HG02798 (cell line): ENCODE results near the gene RHNO1.

Source experiments
- ATAC-seq: cut with Tn5 transposase; IDR thresholded peaks from one replicate; pipeline ENCODE4 v1.9.1; 2021; ENCODE audit warnings: mild to moderate bottlenecking; ENCODE audit not compliant: unreplicated experiment, poor library complexity

The RHNO1 gene

GRCh38 chr12:2895511-2895910 lies 18.5 kb downstream of the RHNO1 start:
- ATAC-seq, result no peak

GRCh38 chr12:2897418-2897817 lies 20.4 kb downstream of the RHNO1 start:
- no peak for ATAC-seq

DNA sequence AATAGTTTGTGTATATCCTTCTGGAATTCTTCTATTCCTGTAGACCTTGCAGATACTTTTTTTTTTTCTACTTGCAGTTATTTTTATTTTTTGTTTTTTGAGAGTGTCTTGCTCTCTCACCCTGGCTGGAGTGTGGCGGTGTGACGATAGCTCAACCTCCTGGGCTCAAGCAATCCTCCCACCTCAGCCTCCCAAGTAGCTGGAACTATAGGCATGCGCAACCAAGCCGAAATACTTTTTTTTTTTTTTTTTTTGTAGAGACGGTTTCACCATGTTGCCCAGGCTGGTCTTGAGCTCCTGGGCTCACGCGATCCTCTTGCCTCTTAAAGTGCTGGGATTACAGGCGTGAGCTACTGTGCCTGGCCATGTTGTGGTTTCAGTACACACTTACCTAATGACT lies 23.6 kb downstream of the RHNO1 start:
- ATAC-seq, result no peak

DNA sequence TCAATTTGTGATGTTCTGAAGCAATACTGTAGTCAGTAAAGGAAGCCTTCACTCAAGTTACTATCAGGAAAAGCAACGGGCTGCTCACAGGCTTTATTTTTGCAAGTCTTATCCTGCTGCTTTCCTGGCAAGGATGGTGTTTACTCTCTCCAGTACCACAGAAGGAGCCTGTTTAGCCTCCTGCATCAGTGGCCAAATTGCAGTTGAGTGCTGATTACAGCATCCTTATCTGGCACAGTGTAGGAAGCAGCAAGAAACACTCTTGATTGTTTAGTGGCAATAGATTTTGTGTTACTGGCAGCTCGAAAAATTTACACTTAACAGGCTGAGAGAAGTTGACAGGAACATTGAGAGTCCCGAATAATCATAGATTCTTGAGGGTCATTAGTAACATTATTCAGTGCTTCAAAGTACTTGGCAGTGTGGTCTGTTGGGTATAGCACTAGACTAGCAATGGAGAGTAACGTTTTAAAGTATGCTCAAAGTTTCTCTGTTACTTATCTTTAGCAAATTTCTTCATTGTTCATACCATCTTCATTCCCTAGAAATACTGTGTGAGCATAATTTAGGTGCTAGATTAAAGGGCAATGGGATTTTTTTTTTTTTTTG lies 25.4 kb downstream of the RHNO1 start:
- ATAC-seq, result no peak

DNA sequence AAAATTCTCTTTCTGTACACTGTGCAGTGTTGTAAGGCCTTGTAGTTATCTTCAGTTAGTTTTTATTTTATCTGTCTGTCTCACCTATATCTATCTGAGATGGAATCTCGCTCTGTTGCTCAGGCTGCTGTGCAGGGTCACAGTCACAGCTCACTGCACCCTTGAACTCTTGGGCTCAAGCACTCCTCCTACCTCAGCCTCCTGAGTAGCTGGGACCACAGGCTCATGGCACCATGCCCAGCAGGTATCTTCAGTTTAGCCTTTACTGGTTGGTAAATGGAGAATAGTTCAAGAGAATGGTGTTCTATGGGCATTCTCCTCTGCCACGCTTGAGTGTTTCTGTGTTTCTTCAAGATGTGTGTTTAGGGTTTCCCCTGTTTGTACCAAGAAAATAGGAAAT lies 27.2 kb downstream of the RHNO1 start:
- ATAC-seq, result no peak

GRCh38 chr12:2912216-2912575 lies 35.2 kb downstream of the RHNO1 start:
- ATAC-seq, result no peak

- ATAC-seq, result no peak
These were observed 42.2 kb downstream of the RHNO1 start for GRCh38 chr12:2919249-2919648.

GRCh38 chr12:2922329-2922728 lies 45.3 kb downstream of the RHNO1 start:
- ATAC-seq, result no peak

- ATAC-seq, result no peak
These were observed 46.0 kb downstream of the RHNO1 start for GRCh38 chr12:2923057-2923456.

DNA sequence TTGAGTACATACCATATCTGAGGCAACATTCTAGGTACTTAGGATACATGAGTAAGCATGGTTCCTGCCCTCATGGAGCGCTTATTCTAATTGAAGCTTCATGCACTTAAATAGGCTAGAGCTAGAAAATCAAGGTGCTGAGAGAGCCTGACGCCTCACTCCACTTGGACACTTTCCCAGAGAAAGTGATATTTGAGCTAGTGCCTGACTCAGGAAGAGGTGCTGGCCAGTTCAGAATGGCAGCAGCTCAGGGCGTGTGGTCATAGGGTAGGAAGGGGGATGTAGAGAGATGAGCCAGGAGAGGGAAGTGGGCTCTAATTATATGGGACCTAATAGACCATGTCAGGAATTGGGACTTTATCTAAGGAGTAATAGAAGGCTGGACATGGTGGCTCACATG lies 47.0 kb downstream of the RHNO1 start:
- no peak for ATAC-seq

DNA sequence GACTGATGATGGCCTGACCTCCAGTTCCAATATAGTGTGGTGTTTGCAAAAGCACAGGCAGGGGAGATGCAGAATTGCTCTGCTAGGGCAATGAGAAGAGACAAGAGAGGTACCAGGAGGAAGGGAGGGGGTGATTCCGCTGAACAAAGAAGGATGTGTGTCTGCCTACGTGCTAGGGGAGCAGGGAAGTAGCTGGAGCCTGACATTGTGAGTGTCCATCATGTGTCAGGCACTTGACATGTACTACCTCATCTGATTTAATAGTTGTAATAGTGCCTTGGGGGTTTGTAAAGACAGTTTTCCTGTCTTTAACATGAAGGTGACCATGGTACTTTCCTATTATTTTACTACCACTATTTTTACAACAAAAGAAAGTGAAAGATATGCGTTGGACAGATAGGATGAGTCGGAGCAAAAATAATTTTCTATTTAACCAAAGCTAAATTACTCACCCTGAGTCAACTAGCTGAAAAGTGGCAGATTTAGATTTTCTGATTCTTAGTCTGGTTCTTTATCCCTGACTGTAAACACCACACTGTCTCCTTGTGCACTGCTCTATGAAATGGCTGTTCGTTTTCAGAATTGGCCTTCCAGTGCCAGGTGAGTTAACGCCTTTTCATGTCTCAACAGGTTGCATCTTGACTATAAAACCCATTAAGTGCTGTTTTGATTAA lies 48.4 kb downstream of the RHNO1 start:
- ATAC-seq, result no peak

DNA sequence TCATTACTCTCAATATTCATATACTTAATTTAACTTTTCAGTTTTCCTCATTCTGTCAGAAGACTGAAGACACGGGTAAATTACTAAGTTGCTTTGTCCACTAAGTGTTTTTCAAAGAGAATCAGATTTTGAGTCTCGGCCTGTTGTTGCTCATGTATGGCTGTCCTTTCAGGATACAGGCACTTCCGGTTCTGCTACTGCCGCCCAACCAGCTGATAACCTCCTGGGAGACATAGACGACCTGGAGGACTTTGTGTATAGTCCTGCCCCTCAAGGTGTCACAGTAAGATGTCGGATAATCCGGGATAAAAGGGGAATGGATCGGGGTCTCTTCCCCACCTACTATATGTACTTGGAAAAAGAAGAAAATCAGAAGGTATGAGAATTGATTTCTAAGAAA lies 53.8 kb downstream of the RHNO1 start:
- ATAC-seq, result no peak

DNA sequence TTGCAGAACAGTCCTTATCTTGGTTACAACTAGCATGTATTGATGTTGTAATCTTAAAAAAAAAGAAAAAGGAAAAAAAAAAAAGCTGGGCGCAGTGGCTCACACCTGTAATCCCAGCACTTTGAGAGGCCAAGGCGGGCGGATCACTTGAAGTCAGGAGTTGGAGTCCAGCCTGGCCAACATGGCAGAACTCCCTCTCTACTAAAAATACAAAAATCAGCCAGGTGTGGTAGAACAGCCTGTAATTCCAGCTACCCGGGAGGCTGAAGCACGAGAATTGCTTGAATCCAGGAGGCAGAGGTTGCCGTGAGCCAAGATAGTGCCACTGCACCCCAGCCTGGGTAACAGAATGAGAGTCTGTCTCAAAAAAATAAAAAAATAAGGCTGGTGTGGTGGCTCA lies 56.6 kb downstream of the RHNO1 start:
- ATAC-seq, result no peak

DNA sequence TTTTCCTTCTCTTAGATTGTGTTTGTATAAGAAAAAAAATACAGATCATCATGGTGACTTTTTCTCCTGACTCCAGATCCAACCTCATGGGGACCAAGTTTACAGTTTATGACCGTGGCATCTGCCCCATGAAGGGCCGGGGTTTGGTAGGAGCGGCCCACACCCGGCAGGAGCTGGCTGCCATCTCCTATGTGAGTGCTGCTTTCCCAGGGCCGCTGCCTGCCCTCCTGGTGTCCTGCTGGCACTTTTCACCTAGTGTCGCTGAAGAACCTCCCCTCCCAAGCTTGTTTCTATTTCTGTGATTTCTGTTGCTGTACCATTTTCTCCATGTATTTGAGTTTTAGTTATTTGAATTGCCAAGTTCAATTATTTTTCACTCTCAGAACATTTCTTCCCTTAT lies 57.3 kb downstream of the RHNO1 start:
- ATAC-seq, result no peak

DNA sequence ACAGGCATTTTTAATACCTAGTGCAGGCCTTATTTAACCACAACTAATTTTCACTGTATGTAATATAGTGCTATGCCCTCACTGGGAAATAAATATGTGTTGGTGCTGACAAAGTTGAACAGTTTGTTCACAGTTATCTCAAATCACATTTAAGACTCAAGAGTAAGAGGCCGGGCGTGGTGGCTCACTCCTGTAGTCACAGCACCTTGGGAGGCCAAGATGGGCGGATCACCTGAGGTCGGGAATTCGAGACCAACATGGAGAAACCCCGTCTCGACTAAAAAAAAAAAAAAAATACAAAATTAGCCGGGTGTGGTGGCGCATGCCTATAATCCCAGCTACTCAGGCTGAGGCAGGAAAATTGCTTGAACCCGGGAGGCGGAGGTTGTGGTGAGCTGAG lies 59.3 kb downstream of the RHNO1 start:
- ATAC-seq, result no peak

GRCh38 chr12:2937500-2937899 lies 60.5 kb downstream of the RHNO1 start:
- no peak for ATAC-seq
